ENCODE results near the gene NKAIN2. TPM values are rescaled to one million over a fixed set of nuclear protein-coding genes. Genes with fewer than 3 reads are reported as not detected.

Gene NKAIN2
- total RNA-seq, 1 experiment from 2014 or later = 2.7 TPM

DNA sequence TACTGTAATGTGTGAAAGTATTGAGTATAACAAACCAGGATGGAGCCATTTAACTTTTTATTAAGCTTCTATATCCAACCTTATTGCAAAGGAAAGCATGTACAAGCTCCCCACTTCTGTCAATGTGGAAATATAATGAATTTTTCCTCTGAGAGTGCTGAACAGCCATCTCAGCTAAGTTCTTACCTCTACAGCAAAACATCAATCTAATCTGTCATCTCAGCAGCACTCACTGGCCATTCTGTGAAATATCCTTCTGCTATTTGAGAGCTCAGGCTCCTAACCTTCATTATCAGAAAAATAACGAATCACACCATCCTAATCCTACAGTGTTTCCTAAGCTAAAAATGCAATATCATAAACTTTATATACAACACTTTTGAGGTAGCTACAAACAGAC is 964.6 kb downstream of the NKAIN2 start:
- BruUV-seq (replicated peaks) = no TSS peak

DNA sequence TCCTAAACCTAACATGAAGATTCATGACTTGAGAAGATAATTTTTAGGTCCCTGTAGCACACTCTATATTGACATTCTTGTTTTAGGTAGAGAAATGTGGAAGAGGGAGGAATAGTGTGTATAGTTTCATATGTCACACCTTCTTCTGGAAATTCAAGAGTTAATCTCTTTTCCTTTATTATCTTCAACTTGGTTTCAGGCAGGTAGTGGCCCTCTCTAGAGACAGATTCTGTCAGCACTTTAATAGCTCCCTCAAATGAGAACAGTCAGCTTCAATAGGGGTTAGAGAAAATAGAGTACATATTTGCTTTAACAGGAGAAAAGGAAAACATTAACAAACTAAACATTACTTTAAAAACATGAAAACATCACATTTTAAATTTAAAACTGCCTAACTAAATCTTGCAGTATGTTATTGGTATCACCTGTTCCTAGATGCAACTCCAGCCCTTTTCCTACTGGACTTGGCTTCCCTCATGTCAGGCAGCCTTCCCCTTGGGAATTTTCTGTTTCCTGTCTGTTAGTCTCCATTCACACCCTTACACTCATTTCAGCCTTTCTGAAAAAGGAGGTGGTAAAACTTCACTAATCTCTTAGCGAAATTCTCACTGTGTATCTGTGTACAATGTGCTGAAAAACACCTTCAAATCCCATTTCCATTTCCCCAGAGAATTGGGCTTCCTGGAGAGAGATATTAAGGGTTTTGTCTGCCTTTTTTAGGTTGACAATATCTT is 966.3 kb downstream of the NKAIN2 start:
- TF ChIP-seq, protein P1, sequence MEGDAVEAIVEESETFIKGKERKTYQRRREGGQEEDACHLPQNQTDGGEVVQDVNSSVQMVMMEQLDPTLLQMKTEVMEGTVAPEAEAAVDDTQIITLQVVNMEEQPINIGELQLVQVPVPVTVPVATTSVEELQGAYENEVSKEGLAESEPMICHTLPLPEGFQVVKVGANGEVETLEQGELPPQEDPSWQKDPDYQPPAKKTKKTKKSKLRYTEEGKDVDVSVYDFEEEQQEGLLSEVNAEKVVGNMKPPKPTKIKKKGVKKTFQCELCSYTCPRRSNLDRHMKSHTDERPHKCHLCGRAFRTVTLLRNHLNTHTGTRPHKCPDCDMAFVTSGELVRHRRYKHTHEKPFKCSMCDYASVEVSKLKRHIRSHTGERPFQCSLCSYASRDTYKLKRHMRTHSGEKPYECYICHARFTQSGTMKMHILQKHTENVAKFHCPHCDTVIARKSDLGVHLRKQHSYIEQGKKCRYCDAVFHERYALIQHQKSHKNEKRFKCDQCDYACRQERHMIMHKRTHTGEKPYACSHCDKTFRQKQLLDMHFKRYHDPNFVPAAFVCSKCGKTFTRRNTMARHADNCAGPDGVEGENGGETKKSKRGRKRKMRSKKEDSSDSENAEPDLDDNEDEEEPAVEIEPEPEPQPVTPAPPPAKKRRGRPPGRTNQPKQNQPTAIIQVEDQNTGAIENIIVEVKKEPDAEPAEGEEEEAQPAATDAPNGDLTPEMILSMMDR (IDR thresholded peaks at IDR 0.05; ENCODE audit: unreplicated experiment) = no peak
- H3K27me3 Mint-ChIP-seq (ENCODE audit: insufficient read depth, unreplicated experiment) = no peaks in the 10 kb centered on the region
- H3K4me3 Mint-ChIP-seq (ENCODE audit: unreplicated experiment) = no peak overlapping the region
- no peaks in the 10 kb centered on the region for H3K4me1 Mint-ChIP-seq (ENCODE audit: insufficient read depth, unreplicated experiment)
- H3K9me3 Mint-ChIP-seq (ENCODE audit: unreplicated experiment) = no peaks in the 10 kb centered on the region
- H3K36me3 Mint-ChIP-seq (ENCODE audit: insufficient read depth, unreplicated experiment) = peaks cover 6% of the 10 kb centered on the region
- POLR2A ChIA-PET = no interaction called here
- intact Hi-C loops (cut with micrococcal nuclease) = no loop called here
- no peak for DNase-seq (ENCODE audit: unreplicated experiment)
- CTCF ChIA-PET = interaction anchor here (0.7 kb wide), 1 partner anchor 21 kb away, joined by 3 read pairs; no protein-coding TSS in a partner anchor
- H3K27ac Mint-ChIP-seq (ENCODE audit: low read depth, unreplicated experiment) = peak overlapping the region; percentile 24
- no TSS peak for BruUV-seq (replicated peaks)

More for the DNA sequence above, 964.6 kb downstream of the NKAIN2 start:
- CTCF ChIA-PET = interaction anchor here (0.6 to 1.6 kb wide), 2 partner anchors 16 to 28 kb away, joined by 3 to 4 read pairs; no protein-coding TSS in a partner anchor
- POLR2A ChIA-PET = interaction anchor here (0.7 kb wide), 1 partner anchor 10 kb away, joined by 3 read pairs; no protein-coding TSS in a partner anchor
- Mint-ChIP-seq H3K27me3 (ENCODE audit: insufficient read depth, unreplicated experiment) (no peaks in the 10 kb centered on the region), H3K4me1 (ENCODE audit: insufficient read depth, unreplicated experiment) (no peaks in the 10 kb centered on the region), H3K4me3 (ENCODE audit: unreplicated experiment) (no peak overlapping the region), H3K27ac (ENCODE audit: low read depth, unreplicated experiment) (no peak overlapping the region), H3K36me3 (ENCODE audit: insufficient read depth, unreplicated experiment) (peaks cover 6% of the 10 kb centered on the region), H3K9me3 (ENCODE audit: unreplicated experiment) (no peaks in the 10 kb centered on the region)
- DNase-seq (ENCODE audit: unreplicated experiment) = no peak
- intact Hi-C loops (cut with micrococcal nuclease) = no loop called here
- TF ChIP-seq, protein P1 (IDR thresholded peaks at IDR 0.05; ENCODE audit: unreplicated experiment) = no peak

DNA sequence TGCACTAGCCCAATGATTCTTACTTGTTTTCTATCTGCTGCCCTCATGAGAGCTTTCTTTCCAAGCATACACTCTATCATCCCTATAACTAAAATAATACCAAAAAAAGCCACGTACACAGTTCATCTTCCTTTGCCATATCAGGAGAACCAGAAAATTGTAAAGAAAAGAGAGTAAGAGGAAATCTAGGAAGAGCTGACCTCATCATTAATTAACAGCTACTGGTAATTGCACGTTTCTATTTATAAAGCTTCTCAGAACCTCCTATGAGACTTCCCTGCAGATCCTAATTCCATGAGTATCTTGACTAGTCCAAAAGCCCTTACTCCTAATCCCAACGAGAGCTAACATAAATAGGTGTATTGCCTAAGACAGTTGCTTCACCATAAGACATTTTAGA is 967.1 kb downstream of the NKAIN2 start:
- Mint-ChIP-seq H3K4me3 (ENCODE audit: unreplicated experiment) (no peak overlapping the region), H3K4me1 (ENCODE audit: insufficient read depth, unreplicated experiment) (no peaks in the 10 kb centered on the region), H3K36me3 (ENCODE audit: insufficient read depth, unreplicated experiment) (peaks cover 6% of the 10 kb centered on the region), H3K27ac (ENCODE audit: low read depth, unreplicated experiment) (peak overlapping the region; percentile 24), H3K9me3 (ENCODE audit: unreplicated experiment) (no peaks in the 10 kb centered on the region), H3K27me3 (ENCODE audit: insufficient read depth, unreplicated experiment) (no peaks in the 10 kb centered on the region)
- intact Hi-C loops (cut with micrococcal nuclease) = no loop called here
- BruUV-seq (replicated peaks) = no TSS peak
- TF ChIP-seq, protein P1 (IDR thresholded peaks at IDR 0.05; ENCODE audit: unreplicated experiment) = no peak
- no peak for DNase-seq (ENCODE audit: unreplicated experiment)
- POLR2A ChIA-PET = no interaction called here
- CTCF ChIA-PET = interaction anchor here (0.7 kb wide), 1 partner anchor 21 kb away, joined by 3 read pairs; no protein-coding TSS in a partner anchor

DNA sequence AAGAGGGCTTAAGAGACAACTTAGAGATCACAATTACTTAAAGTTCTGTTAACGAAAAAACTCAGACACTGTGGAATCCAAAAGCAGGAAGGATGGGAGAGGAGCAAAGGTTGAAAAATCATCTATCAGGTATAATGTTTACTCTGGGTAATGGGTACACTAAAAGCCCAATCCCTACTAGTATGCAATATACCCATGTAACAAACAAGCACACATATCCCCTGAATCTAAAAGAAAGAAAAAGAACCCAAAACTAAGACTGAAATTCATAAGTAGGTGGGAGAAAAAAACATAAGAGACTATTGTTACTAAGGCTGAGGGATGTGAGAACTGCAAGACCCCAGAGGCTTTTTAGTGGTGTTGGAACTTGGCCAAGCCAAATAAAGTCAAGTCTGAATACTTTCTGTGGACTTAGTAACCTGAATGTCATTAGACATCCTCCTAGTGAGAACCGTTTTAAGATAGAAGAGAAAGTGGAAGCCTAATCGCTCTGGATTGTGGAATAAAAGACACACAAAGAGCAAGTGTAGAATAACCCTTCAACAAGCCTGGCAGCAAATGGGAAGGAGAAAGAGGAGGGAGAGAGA is 969.2 kb downstream of the NKAIN2 start:
- H3K27me3 Mint-ChIP-seq (ENCODE audit: insufficient read depth, unreplicated experiment) = no peaks in the 10 kb centered on the region
- no peak for DNase-seq (ENCODE audit: unreplicated experiment)
- peaks cover 6% of the 10 kb centered on the region for H3K36me3 Mint-ChIP-seq (ENCODE audit: insufficient read depth, unreplicated experiment)
- no peaks in the 10 kb centered on the region for H3K4me1 Mint-ChIP-seq (ENCODE audit: insufficient read depth, unreplicated experiment)
- H3K27ac Mint-ChIP-seq (ENCODE audit: low read depth, unreplicated experiment) = no peak overlapping the region
- BruUV-seq (replicated peaks) = no TSS peak
- no peaks in the 10 kb centered on the region for H3K9me3 Mint-ChIP-seq (ENCODE audit: unreplicated experiment)
- no peak overlapping the region for H3K4me3 Mint-ChIP-seq (ENCODE audit: unreplicated experiment)
- intact Hi-C loops (cut with micrococcal nuclease) = no loop called here
- TF ChIP-seq, protein P1 (IDR thresholded peaks at IDR 0.05; ENCODE audit: unreplicated experiment) = no peak
- ChIA-PET POLR2A (no interaction called here), CTCF (no interaction called here)
